G401.6 (cell line): ENCODE data around the gene DCK.

Experiments used
- FAIRE-seq: peaks from 2 replicates; lab custom pipeline; 2012; peaks lifted over from hg19 to GRCh38; lab: Jason Lieb, UNC

The DCK gene

DNA sequence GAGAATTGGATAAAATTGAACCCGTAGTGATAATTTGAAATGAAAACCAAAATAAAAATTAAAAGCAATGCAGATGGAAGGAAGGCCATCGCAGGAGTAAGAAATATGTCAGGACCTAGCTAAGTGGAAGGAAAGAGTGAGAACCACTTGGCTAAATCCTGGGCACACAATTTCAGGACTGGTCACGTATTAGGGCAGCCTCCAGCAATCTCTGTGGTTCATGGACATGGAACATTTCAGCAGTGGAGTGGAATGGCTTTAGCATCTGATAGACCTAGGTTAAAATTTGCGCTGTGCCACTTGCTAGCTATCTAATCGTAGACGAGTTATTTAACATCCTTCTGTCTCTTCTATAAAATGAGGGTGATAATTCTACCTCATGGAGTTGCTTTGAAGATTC, 71.1 kb downstream of the DCK start:
- FAIRE-seq, result no peak

DNA sequence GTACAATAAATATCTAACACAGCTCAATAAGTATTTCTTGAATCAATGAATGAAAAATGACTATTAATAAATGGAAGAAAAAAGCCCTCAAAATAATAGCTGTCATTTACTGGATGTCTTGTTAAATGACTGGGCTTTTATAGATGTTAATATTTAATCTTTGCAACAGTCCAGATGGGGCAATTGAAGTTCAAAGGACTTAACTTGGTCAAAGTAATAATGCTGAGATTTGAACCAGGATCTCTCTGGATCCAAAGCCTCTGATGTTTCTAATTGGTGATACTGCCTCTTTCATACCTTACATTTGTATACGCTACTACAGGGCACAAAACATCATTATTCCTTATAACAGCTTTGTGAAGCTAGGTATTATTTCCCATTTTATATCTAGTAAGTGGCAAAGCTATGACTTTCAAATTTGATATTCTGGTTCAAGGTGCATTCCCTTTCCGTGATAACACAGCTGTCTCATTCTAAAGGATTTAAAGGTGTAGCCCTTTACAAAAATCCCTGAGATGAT, 72.6 kb downstream of the DCK start:
- FAIRE-seq, result no peak

DNA sequence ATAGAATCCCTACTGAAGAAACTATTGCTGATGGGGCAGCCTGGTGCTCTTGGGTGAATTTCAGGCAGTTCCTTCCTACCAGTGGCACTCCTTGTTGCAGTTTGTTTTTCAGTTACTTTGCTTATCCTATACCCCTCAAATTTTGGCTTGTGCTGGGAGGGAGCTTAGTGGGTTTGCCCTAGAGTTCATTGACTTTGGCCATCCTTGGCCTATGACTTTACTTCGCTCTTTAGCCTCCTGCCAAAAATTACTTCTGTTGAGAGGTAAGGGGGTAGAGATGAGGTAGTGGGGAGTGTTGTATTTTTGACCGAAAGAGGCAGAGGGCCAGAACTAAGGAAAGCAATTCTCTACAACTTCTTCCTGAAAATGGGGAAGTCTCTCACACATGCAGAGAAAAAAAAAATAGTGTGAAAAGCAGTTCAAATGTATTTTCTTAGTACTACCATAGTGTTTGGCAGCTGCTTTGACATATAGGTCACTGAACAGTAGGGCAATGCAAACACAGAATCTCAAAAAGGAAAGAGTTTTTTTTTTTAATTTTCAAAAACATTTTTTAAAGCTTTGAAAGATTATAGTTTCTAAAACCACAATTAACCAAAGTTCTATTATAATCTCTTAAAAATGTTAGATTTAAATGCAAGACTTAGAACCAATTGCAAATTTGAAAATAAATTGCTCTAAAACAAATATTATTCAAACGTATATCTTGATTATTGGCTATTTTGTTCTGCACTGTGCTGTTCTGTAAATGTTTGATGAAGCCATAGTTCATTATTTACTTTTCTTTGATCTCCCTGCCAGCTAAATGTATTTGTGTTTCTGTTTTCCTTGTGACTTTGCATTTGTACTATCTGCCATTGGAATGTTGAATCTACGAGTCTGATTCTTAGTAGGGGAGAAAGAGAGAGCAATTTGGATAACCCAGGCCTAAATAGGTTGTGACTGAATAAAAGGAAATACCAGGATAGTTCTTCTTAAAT, 73.6 kb downstream of the DCK start:
- FAIRE-seq, result no peak

DNA sequence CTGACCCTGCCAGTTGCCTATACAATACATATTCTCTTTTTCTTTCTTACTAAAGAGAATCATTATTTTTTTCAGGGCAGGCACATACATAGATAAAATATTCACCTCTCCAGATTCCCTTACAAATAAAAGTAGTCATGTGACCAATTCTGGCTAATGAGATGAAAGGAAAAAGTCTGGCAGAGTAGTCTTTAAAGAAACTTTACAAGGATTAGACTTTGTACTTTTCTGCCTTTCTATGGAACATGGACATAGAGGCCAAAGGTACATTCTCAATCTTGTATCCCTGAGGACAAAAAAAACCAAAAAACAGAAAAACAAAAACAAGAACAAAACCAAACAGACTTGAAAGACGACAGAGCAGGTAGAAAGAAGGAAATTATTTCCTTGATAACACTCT, 75.6 kb downstream of the DCK start:
- no peak for FAIRE-seq

DNA sequence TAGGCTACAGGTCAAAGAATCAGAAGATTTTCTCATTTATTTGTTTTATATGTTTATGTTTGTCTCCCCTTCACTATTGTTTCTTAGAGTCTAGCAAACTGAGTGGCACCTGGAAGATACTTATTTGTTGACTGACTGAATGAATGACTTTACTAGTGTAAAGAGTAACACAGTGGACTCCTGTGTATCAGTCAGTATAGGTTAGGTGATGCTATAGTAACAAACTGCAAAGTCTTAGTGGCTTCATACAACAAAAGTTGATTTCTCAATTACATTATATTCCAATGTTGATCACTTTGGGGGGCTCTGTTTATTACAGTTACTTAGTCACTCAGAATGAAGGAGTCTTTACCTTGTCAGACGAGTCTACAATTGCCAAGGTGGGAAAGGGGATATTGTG, 76.6 kb downstream of the DCK start:
- no peak for FAIRE-seq

DNA sequence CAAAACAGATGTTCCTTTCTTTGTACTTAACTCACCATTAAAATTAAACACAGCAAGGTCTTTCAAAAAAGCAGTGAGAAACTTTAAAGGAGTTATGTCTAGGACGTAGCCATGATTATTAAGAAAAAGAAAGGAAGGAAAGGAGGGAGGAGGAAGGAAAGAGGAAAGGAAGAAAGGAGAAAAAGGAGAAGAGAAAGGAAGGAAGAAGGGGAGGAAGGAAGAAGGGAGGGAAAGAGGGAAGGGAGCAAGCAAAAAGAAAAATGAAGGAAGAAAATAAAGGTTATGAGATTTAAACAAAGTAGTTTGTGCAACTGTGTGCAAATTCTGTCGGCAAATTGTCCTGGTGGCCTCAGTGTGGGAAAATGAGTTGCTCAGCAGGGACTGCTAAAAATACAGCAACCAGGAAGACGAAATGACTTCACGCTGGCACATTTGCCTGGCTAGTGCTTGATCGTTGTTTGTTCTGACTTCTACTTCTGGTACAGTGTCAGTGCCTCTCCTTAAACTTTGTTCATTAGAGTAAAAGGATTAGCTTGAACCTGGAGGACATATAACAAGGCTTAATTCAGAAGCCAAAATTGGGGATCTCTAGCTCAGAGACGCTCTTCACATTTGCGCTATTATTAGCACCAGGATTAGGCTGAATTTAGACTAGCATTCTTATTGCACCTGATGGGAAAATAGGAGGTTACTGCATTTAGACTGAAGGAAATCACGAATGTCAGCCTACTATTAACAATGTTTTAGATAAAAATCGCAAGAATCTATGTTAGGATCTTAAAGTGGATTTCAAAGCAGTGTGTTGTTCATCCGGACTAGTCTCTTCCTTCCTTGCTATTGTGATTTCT, 81.2 kb downstream of the DCK start:
- FAIRE-seq, result no peak
